ENCODE measurements around the gene PPFIA4.

PPFIA4 gene

DNA sequence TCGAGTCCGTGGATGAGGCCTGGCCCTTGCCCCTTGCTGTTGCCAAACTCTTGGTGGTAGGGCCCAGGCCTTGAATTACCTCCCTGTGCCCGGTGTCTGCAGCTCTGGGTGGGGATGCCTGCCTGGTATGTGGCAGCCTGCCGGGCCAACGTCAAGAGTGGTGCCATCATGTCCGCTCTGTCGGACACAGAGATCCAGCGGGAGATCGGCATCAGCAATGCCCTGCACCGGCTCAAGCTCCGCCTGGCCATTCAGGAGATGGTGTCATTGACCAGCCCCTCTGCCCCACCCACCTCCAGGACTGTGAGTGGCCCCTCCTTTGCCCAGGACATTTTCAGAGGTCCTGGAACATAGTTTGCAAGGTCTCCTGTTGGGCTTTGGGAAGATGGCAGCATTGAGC is 33.8 kb downstream of the PPFIA4 start:
- ATAC-seq: no peak

DNA sequence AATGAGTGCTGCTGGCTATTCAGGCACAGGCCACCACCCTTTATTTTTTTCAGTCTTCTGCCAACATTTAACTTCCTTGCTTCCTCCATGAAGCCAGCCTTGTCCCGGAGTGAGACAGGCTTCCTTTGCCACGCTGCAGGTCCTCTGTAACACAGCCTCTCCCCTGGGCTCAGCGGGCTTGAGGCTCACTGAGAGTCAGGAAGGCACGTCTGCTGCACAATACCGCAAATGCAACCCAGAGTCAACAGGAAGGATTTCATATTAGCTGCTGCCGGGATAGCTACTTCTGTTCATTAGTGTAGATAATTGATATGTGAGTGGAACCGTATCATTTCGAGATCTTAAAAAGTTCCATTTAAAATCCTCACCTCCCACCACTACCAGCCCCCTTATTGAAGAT is 37.0 kb downstream of the PPFIA4 start:
- no peak for ATAC-seq

DNA sequence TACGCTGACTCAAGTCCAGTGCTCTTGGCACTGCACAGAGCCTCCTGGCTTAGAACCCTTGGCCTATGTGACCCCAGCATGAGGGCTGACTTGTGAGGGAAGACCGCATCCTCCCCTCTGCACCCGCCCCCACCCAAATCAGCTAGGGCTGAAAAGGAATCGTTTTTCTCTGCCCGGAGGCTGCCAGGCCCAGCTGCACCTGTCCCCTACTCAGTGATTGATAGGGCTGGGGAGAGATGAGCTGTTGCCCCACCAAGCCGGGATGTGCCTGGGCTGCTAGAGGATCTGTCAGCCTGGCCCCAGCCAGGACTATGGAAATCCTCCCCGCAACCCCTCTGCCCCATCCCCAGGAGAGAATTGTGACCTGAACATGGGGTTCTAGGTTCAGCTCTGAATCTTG is 38.9 kb downstream of the PPFIA4 start:
- ATAC-seq: no peak

DNA sequence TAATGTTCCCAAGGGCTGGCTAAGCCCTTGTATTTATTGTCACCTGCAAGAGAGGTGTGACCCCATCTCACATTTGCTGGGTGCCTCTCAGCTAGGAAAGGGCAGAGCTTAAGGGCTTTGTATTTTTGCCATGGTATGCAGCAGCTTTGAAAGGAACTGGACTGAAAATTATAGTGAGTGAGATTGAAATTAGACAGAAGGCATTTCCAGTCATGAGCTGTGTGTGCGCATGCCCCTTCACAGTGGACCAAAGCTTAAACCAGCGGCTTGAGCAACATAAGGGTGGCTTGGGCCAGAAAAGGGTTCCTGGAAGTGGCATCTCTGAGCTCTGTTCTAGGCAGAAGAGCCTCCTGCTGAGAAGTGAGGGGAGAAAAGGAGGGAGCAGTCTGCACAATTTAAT is 39.7 kb downstream of the PPFIA4 start:
- ATAC-seq: no peak

DNA sequence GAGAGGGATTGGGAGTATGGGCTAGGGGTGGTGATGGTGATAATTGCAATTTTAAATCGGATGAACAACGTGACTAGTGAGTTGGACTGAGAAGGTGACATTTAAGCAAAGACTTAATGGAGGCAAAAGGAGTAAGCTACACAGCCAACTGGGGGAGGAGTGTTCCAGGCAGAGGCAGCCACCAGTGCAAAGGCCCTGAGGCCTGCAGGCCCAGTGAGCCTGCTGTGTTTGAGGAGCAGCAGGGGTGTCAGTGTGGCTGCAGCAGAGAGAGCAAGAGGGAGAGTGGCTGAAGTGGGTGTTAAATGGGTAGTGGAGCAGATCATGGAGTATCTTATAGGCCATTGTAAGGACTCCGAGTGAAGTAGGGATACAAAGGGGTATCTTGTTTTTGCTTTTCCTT is 40.7 kb downstream of the PPFIA4 start:
- ATAC-seq: no peak

DNA sequence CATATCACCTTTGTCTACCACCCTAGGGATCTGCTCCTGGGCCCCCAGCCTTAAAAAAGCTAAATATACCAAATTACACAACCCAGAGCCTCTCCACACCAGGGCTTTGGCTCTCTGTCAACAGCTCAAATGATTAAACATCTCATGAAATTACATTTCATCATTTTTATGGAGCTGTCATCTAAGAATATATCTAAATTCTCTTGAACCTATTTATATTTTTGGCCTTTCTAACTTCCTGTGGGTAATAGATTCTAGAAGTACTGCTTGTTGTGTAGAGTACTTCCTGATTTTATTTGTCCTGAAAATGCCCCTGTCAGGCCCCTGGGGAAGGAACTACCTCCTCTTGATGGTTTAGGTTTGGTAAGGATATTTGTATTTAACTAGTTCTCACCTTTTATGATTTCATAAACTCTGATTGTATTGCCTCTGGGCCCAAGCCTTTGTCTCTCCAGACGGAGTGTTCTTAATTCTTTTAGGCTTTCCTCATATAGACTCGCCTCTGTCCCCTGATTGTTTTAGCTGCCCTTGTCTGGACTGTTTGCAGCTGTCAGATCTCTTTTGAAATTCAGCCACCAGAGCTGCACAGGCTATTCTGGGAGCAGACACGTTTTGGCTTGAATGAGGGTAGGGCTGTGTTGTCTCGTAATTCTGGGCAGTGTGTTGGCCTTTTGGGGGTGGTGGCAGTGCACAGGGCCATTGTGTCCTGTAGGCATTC is 42.9 kb downstream of the PPFIA4 start:
- ATAC-seq: no peak

DNA sequence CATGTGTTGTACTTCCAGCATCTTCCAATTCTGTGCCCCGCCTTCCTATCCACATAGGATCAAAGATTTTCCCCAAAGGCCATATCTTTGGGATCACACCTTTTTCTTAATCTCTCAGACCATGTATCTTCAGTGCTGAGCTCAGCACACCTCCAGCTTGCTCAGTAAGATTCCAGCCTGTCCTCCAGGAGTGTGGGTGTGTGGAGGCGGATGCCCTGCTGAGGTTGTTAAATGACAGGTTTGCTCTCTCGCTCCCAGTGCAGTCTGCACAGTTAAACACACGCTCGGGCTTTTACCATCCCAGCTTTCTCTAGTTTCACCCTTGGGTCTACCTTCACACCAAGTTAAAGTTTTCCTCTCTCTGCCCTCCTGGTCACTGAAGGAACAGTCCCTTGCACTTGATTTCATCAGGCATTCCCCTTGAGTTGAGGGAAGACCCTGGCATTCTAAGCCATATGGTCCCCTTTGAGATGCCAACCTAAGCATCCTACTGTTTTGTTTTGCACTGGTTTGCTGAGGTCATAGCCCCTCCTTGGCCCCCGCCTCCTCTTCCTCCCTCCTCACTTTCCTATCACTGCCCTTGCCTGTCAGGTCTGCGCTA is 45.8 kb downstream of the PPFIA4 start:
- no peak for ATAC-seq

DNA sequence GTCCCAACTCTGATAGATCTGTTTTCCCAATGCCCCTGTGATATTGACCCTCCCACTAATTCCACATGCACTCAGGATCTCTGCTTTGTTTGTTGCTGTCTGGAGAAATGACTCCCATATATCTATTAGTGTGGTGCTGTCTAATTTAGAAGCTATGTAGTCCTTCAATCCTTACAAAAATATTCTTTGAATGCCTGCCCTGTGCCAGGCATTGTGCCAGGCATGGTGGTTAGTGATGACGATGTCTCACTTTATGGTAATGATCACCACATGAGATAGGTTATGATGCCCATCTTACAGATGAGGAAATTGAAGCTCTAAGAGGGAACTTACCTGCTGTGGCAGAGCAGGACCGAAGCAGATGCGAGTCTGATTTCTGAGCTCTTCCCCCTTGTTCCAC is 46.6 kb downstream of the PPFIA4 start:
- ATAC-seq: no peak

DNA sequence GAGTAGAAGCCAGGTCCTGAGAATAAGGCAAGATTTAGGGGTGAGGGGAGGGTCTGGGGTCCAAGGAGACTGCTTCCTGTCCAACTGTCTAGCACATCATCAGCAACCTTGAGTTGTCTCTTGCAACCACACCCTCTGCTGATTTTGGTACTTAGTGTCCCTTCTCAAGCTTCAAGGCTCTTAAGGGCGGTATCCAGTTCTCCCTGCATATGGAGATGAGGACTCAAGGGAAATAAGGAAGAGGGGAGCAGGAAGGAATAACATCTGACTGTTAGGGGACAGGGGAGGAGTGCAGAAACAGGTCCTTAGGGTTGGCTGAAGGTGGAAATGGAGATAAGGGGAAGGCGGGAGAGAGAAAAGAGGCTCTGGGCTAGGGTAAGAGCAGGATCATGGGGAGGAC is 47.2 kb downstream of the PPFIA4 start:
- ATAC-seq: no peak

DNA sequence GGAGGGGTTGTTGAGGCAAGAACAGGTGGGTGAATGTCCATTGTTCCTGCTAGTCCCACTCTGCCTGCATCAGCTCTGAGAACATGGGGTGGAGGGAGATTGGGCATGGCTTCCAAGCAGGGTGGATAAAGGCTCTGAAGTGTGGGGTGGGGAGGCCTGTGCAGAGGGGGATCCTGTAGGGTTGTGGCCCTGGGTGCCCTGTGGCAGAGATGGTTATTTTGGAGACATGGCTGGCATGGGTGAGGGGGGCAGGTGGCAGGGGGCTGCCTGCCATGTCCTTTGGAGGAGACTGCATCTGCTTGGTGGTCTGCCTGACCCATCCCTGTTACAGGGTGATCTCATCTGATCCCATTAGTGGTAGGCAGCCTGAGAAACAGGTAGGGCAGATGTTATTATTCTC is 48.3 kb downstream of the PPFIA4 start:
- ATAC-seq: no peak

DNA sequence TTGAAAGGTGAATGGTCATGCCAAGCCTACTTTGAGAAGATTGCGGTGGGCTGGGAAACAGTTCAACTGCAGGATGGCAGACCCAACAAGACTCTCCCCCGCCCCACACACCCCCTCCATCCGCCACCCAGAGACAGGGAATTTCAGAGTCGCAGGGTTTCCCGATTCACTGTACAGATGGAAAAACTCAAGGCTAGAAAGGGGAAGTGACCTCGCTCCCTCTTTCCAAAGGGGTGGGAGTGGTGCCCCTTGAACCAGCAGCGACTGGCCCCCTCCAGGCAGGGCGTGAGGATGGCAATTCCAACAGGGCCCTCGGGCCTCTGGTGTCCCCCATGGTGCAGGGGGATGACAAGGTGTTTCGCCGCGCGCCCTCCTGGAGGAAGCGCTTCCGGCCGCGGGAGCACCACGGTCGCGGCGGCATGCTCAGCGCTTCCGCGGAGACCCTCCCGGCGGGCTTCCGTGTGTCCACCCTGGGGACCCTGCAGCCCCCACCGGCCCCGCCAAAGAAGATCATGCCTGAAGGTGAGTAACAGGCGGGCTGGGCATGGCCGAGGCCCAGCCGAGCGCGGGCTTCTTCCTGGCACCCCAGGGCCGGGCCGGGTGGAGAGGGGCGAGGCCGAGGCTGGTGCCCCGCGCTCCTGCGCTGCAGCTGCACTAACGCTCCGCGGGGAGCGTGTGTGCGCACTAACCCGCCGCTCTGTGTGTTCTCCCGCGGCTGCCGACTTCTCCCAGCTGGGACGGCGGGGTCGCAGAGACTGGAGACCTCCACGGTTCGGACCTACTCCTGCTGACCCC is 49.1 kb downstream of the PPFIA4 start:
- peak; percentile 42 to 43 for ATAC-seq

DNA sequence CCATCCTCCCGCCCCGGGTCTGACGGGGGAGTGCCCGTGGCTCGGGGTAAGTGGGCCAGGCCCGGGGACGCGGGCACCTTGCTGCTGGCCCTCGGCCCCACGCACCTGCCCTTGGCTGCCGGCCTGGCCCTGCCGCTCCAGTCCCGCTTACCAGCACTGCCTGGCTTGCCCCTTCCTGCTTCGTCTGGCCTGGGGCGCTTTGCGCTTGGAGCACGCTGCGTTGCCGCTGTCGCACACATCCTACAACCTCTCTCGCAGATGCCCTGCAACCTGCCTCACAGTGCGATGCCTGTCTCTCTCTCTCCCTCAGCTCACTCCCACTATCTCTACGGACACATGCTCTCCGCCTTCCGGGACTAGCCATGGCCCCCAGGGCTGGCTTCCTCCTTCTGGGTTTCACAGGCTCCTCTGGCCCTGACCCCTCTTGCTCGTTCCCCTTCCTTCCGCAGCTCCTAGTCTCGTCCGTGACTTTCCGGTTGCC is 49.8 kb downstream of the PPFIA4 start:
- ATAC-seq: no peak

DNA sequence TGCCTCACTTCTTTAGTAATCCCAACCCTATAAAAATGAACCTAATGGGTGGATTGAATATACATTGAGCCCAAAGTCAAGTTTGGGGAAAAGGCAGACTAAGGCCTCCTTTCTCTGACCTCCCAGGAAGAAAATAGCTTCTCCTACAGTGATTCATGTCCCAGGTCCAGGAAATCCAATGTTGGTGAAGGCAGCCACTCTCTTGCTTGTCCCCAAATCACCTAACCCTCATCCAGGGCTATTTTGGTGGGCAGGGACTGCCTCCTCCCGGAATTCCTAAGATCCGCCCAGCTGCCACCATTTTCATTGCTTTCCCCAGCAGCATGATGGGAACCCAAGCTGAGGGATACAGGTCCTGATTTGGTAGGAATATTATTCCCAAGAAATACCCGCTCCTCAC is 51.1 kb downstream of the PPFIA4 start:
- ATAC-seq: no peak

DNA sequence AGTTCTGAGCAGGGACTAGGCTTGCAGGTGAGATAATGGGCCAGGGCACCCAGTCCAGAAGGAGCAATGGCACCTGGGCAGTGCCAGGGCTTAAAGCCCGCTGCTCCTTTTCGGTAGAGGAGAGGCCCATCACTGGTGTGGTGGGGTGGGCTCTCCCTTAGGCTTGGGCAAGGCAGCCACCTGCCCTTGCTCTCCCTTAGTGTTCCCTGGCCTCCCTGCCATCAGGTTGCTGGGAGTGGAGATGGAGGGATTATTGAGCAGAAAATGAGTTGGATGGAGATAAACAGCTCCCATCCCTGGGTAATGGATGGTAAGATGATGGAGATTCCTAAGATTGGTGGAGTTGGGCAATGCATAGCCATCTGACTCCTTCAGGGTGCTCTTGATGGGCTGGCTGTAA is 51.7 kb downstream of the PPFIA4 start:
- no peak for ATAC-seq

DNA sequence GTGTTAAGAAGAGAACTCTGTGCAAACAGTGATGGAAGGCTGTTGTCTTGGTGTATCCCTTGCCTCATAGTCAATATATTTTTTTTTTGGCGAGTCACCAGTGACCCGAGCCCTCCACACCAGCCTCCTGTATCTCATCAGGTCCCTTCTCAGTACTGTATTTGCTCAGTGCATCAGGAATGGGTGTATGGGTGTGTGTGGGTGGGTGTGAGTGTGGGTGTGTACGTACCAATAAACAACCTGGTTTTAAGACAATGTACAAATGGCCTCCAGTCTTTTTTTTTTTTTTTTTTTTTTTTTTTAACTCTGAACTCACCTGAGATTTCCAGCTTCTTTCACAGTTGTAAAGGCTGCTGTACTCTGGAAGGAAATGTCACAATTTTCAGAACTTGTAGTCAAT is 52.2 kb downstream of the PPFIA4 start:
- ATAC-seq: no peak

DNA sequence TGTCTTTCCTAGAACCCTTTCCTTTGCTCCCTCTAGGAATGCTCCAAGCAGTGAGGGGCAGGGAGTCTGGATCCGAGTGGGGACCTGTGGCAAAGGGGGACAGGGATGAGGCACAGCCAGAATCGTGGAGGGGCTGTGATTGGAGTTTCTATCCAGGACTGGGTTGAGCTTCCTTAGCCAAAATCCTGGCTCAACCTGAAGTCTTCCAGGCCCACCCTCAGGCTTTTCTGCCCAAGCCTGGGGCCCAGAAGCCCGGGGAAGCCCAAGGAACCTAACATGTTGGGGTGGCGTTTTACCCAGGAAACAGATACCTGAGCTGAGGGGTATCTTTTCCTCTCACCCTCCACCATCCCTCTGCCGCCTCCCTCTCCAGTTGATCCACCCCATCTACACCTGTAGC is 54.2 kb downstream of the PPFIA4 start:
- no peak for ATAC-seq

DNA sequence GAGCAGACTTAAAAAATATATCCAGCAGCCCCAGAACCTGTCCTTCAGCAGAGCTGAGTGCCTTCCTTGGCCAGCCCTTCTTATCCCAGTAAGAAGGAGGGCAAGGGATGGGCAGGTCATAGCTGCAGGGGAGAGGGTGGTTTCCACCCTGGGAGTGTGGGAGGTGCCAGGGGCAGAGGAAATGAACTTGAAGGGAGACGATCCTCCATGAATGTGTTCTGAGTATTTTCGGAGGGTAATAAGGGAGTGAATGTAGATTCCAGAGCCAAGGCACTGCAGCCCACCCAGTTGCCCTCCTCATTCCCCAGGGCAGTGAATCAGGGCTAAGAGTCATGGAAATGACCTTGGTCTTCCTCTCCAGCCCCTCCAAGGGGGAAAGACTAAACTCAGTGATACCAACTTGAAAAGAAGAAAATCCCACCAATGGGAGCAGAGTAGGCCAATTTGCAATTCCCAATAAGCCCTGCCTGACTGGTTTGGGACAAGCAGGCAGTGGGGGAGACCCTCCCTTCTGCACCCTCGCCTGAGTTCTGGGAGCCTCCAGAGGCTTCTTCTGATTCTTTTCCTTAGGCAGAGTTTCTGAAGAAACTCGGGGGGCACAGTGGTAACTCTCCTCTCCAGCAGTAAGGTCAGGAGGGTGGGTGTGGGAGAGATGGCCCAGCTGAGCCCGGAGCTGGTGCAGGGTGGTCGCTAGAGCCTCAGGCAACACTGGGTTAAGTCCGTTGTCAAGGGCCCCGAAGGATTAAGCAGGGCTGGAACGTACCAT is 55.4 kb downstream of the PPFIA4 start:
- ATAC-seq: no peak

DNA sequence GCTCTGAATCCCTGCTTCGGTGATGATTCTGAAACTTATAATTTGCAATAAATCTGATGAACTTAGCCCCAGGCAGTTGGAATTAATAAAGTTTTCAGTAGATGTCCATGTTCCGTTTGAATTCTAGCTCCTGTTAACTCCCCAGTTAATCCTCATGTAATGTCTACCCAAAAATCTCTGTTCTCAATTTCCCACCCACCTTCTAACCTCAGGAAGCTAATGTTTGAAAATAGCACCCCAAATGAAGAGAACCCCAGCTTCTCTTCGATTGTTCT is 55.9 kb downstream of the PPFIA4 start:
- ATAC-seq: no peak

DNA sequence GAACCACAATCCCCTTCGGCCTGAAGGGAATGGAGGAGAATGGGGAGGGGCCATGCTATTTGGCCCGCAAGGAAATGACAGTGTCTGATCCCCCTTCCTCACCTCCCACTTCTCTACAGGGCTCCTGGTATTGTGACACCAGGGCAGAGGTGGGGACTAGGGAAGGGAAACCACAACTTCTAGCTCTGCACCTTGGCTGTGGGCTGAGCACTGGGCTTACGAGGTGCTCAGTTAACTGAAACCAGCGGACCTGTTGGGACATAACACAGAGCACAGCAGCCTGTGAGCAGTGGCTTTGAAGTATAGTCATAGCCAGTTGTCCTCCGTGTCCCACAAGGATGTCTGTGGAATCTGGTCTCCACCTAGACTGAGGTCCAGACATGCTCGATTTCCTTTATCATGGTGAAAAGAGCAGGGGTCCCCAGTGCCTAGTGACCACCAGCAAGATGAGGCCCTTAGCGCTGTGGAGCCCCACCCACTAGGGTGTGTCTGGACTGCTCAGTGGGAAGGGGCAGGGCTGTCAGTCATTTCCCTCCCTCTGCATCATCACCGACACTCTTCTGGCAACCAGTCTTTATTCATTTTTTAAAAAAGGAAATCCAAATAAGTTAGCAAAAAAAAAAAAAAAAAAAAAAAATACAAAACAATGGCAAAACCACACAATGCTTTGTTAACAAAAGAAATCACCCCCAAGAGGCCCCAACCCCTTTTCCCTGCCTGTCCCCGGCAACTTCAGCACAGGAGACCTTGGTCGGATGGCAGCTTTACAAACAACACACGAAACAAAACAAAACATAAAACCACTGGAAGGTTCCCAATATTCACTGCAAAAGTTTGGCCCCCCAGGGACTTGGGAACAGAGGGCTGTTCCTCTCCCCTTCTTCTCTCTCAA is 56.5 kb downstream of the PPFIA4 start:
- no peak for ATAC-seq

DNA sequence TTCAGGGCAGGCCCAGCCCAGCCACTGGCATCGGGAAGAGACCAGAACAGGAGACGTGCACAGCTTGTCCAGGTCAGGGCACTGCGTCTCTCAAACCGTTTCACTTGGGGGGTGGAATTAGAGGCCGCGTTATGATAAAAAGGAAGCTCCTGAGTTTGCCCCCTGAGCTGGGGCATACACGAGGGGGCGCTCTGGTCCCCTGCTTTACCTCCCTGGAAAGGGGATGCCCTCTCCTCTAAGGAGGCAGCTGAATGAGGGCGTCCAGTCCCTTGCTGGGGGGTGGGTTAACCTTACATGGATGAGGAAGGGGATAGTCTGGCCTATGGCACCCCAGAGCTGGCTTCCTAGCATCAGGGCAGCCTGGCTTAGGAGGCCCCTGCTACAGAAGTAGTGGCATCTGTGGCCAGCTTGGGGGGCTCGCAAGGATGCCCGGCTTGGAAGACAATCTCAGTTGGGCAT is 57.2 kb downstream of the PPFIA4 start:
- ATAC-seq: no peak

DNA sequence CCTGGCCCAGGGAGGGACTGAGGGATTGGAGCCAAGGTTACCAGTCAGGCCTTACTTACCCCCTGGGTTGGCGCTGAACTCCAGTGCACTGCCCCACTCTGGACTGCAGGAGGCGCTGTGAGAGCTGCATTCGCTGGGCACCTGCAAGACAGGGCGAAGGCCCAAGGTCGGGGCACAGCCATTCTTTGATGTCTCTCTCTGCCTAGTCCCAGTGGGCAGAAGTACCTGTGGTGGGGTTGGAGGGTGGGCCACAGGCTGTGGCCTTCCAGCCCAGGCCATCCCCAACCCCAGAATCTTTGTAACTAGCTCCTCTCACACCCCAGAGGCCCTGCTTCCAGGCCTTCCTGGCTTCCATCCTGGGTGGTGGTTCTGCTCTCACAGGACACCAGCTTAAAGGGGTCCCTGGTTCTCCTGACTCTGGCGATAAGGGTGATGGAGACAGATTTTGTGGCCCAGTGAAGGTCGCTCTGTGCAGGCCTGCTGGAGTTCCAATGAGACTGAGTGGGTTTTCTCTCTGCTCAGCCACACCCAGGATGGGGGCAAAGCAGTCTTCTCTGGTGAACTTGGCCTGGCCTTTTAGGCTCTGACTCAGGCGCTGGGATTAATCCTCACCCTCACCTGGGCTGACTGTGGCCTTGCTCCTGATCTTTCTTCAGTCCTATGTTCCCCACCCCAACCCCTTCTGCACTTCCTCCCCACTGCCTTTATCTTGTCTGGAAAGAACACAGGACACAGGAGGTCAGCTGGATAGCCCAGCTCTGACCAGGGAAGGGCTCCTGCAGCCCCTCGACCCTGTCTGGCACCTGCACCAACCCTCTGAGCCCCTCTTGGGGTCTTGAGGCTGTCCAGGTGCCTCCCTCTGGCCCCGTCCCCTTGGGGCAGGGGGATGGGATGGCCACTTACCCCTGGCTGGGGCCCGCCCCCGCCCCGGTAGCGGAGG is 58.6 kb downstream of the PPFIA4 start:
- no peak for ATAC-seq
